ENCODE data around the gene TH. TPM values are rescaled to one million over a fixed set of nuclear protein-coding genes. Genes with fewer than 3 reads are reported as not detected.

TH gene
- polyA plus RNA-seq, 1 donor from 2014 or later, result 3.6 TPM

DNA sequence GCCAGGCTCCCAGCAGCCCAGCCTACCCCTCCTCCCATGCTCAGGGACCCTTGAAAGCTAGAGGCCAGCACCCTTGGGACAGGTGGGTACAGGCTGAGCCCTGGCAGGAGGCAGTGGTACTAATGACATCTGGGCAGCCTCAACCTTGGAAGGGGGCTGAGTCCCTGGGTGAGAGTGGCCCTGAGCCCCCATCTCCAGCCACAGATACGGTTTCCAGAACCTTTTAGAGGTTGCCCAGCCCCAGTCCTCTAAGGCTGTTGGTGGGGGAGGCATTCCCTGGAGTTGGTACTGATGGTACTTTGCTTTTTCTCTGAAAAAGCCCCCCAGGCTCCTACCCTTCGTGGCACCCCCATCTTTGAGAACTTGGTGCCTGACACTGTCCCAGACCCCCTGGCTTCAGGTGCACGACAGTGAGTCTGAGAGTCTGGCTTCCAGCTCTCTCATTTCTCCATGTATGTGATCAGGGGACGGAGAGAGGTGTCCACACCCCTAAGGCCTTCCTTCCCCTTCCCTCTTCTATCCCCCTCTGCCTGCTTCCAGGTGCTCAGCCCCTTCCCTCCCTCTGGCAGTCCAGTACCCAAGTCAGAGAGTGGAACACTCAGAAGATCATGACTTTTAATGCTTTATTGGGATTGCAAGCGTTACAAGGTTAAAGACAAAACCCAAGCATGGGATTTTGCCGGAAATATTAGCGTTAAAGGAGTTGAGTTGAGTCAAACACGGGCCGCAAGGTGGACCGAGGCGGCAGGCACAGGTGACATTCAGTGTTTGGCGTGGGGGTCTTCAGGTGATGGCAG lies 42.9 kb downstream of the TH start:
- TF ChIP-seq, protein P1, sequence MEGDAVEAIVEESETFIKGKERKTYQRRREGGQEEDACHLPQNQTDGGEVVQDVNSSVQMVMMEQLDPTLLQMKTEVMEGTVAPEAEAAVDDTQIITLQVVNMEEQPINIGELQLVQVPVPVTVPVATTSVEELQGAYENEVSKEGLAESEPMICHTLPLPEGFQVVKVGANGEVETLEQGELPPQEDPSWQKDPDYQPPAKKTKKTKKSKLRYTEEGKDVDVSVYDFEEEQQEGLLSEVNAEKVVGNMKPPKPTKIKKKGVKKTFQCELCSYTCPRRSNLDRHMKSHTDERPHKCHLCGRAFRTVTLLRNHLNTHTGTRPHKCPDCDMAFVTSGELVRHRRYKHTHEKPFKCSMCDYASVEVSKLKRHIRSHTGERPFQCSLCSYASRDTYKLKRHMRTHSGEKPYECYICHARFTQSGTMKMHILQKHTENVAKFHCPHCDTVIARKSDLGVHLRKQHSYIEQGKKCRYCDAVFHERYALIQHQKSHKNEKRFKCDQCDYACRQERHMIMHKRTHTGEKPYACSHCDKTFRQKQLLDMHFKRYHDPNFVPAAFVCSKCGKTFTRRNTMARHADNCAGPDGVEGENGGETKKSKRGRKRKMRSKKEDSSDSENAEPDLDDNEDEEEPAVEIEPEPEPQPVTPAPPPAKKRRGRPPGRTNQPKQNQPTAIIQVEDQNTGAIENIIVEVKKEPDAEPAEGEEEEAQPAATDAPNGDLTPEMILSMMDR (IDR thresholded peaks at IDR 0.05; ENCODE audit: poor library complexity, severe bottlenecking), result no peak
- TF ChIP-seq EP300 (conservative IDR thresholded peaks at IDR 0.05; ENCODE audit: poor library complexity, severe bottlenecking), result no peak
- TF ChIP-seq RAD21 (conservative IDR thresholded peaks at IDR 0.05), result no peak
- TF ChIP-seq TAF1 (IDR thresholded peaks at IDR 0.05; ENCODE audit: low read depth), result no peak
- TF ChIP-seq POLR2AphosphoS5 (IDR thresholded peaks at IDR 0.05), result no peak
- no peak for TF ChIP-seq EZH2 (IDR thresholded peaks at IDR 0.05; ENCODE audit: borderline replicate concordance, insufficient read depth, low read length, poor library complexity, severe bottlenecking)
- TF ChIP-seq MXI1 (conservative IDR thresholded peaks at IDR 0.05; ENCODE audit: poor library complexity, severe bottlenecking), result no peak
- TF ChIP-seq, protein P2, sequence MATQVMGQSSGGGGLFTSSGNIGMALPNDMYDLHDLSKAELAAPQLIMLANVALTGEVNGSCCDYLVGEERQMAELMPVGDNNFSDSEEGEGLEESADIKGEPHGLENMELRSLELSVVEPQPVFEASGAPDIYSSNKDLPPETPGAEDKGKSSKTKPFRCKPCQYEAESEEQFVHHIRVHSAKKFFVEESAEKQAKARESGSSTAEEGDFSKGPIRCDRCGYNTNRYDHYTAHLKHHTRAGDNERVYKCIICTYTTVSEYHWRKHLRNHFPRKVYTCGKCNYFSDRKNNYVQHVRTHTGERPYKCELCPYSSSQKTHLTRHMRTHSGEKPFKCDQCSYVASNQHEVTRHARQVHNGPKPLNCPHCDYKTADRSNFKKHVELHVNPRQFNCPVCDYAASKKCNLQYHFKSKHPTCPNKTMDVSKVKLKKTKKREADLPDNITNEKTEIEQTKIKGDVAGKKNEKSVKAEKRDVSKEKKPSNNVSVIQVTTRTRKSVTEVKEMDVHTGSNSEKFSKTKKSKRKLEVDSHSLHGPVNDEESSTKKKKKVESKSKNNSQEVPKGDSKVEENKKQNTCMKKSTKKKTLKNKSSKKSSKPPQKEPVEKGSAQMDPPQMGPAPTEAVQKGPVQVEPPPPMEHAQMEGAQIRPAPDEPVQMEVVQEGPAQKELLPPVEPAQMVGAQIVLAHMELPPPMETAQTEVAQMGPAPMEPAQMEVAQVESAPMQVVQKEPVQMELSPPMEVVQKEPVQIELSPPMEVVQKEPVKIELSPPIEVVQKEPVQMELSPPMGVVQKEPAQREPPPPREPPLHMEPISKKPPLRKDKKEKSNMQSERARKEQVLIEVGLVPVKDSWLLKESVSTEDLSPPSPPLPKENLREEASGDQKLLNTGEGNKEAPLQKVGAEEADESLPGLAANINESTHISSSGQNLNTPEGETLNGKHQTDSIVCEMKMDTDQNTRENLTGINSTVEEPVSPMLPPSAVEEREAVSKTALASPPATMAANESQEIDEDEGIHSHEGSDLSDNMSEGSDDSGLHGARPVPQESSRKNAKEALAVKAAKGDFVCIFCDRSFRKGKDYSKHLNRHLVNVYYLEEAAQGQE (IDR thresholded peaks at IDR 0.05; ENCODE audit: borderline replicate concordance), result no peak
- no peak for TF ChIP-seq SMC3 (conservative IDR thresholded peaks at IDR 0.05; ENCODE audit: poor library complexity)
- H4K20me1 ChIP-seq (ENCODE audit: insufficient read depth), result no peaks in the 10 kb centered on the region

DNA sequence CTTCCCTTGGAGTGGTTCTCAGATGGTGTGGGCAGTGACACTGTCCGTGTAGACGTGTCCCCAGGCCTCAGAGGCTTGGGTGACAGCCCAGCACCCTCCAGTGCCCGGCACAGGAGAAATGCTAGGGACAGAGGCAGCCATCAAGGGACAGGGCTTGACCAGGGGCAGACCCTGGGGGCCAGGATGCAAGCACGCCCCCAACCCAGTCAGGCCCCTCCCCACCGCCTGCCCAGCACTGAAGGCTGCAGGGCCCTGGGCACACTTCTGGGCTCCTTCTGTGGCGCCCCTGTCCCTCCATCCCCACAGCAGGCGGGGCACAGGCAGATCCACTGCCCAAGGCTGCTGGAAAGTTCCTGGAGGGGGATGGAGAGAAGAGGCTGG lies 43.5 kb downstream of the TH start:
- no peak overlapping the region for H3K4me3 ChIP-seq (ENCODE audit: low read length)
- TF ChIP-seq TAF1 (IDR thresholded peaks at IDR 0.05; ENCODE audit: low read depth), result no peak
- no peak for TF ChIP-seq EP300 (conservative IDR thresholded peaks at IDR 0.05; ENCODE audit: poor library complexity, severe bottlenecking)
- TF ChIP-seq, protein P1 (IDR thresholded peaks at IDR 0.05; ENCODE audit: poor library complexity, severe bottlenecking), result no peak
- TF ChIP-seq POLR2AphosphoS5 (IDR thresholded peaks at IDR 0.05), result no peak
- H3K27me3 ChIP-seq (ENCODE audit: insufficient read depth, low read depth, low read length), result no peaks in the 10 kb centered on the region
- H3F3A ChIP-seq (ENCODE audit: insufficient read depth, low read length, poor library complexity, severe bottlenecking), result no peaks in the 10 kb centered on the region
- H3K9ac ChIP-seq (ENCODE audit: low read length), result no peak overlapping the region
- H3K79me2 ChIP-seq (replicated peaks; ENCODE audit: insufficient read depth, low read length), result no peaks in the 10 kb centered on the region
- no peak overlapping the region for H3K27ac ChIP-seq (ENCODE audit: low read length)
- H4K20me1 ChIP-seq (ENCODE audit: insufficient read depth), result no peaks in the 10 kb centered on the region
- no peaks in the 10 kb centered on the region for H3K36me3 ChIP-seq (ENCODE audit: insufficient read depth, low read length)
- H3K4me2 ChIP-seq (ENCODE audit: low read length), result no peak overlapping the region
- H2AFZ ChIP-seq (ENCODE audit: low read depth, low read length), result no peak overlapping the region
- no peaks in the 10 kb centered on the region for H3K9me2 ChIP-seq (ENCODE audit: insufficient read depth, low read length)
- no peaks in the 10 kb centered on the region for H3K9me3 ChIP-seq (ENCODE audit: low read length)

More for the DNA sequence above, 42.9 kb downstream of the TH start:
- no peaks in the 10 kb centered on the region for H3K36me3 ChIP-seq (ENCODE audit: insufficient read depth, low read length)
- no peak overlapping the region for H3K9ac ChIP-seq (ENCODE audit: low read length)
- H3F3A ChIP-seq (ENCODE audit: insufficient read depth, low read length, poor library complexity, severe bottlenecking), result no peaks in the 10 kb centered on the region
- no peak overlapping the region for H2AFZ ChIP-seq (ENCODE audit: low read depth, low read length)
- no peaks in the 10 kb centered on the region for H3K79me2 ChIP-seq (replicated peaks; ENCODE audit: insufficient read depth, low read length)
- H3K27me3 ChIP-seq (ENCODE audit: insufficient read depth, low read depth, low read length), result no peaks in the 10 kb centered on the region
- no peak overlapping the region for H3K27ac ChIP-seq (ENCODE audit: low read length)
- H3K4me2 ChIP-seq (ENCODE audit: low read length), result no peak overlapping the region
- H3K9me3 ChIP-seq (ENCODE audit: low read length), result no peaks in the 10 kb centered on the region
- no peaks in the 10 kb centered on the region for H3K9me2 ChIP-seq (ENCODE audit: insufficient read depth, low read length)
- H3K4me3 ChIP-seq (ENCODE audit: low read length), result no peak overlapping the region
